Progenitor cell of endocrine pancreas (in vitro differentiated cells): ENCODE results near the gene NHERF1. TPM values are rescaled to one million over a fixed set of nuclear protein-coding genes. Genes with fewer than 3 reads are reported as not detected.

ENCODE experiments used
- DNase-seq: peaks from one replicate; pipeline ENCODE4 v3.0.0; 2021; ENCODE audit warnings: low spot score; ENCODE audit not compliant: unreplicated experiment
- H3K27ac Mint-ChIP-seq: 2 replicates; pipeline ENCODE4 v1.8.0; 2021; ENCODE audit warnings: mild to moderate bottlenecking, moderate library complexity, mixed read lengths
- H3K27me3 Mint-ChIP-seq: 2 replicates; pipeline ENCODE4 v1.8.0; 2021; ENCODE audit warnings: mixed read lengths
- H3K36me3 Mint-ChIP-seq: 2 replicates; pipeline ENCODE4 v1.8.0; 2022; ENCODE audit warnings: mixed read lengths; ENCODE audit not compliant: insufficient read depth
- H3K4me1 Mint-ChIP-seq: 2 replicates; pipeline ENCODE4 v1.8.0; 2021; ENCODE audit warnings: low read depth, mixed read lengths
- H3K4me3 Mint-ChIP-seq: 2 replicates; pipeline ENCODE4 v1.8.0; 2021; ENCODE audit warnings: low read depth, mild to moderate bottlenecking, moderate library complexity, mixed read lengths
- H3K9me3 Mint-ChIP-seq: 2 replicates; pipeline ENCODE4 v1.8.0; 2021; ENCODE audit warnings: low read depth, mixed read lengths
- CTCF ChIP-seq: fragments of 200-600 bp; sonication (generic); IDR thresholded peaks from one replicate; pipeline ENCODE4 v1.5.0; 2021; ENCODE audit warnings: antibody characterized with exemption, mild to moderate bottlenecking; ENCODE audit not compliant: unreplicated experiment
- total RNA-seq: library from RNA; stranded (reverse); gene quantifications from 2 replicates; pipeline ENCODE4 v1.2.1, GENCODE V29; 2021

The NHERF1 gene
- total RNA-seq, 1 donor from 2014 or later = 143 TPM

- peak overlapping the region; percentile 95 for H3K27ac Mint-ChIP-seq
- peaks cover 45% of the 10 kb centered on the region for H3K4me1 Mint-ChIP-seq
- peaks cover 7% of the 10 kb centered on the region for H3K36me3 Mint-ChIP-seq
- DNase-seq = no peak
- peak overlapping the region; percentile 95 for H3K4me3 Mint-ChIP-seq
- no peak for TF ChIP-seq CTCF
- H3K9me3 Mint-ChIP-seq = no peaks in the 10 kb centered on the region
- H3K27me3 Mint-ChIP-seq = no peaks in the 10 kb centered on the region
These were observed 1.0 kb downstream of the NHERF1 start for GRCh38 chr17:74749279-74750038.

GRCh38 chr17:74750039-74750326, 1.6 kb downstream of the NHERF1 start:
- H3K36me3 Mint-ChIP-seq = peaks cover 7% of the 10 kb centered on the region
- no peak for TF ChIP-seq CTCF
- peak overlapping the region; percentile 95 for H3K27ac Mint-ChIP-seq
- H3K4me1 Mint-ChIP-seq = peaks cover 44% of the 10 kb centered on the region
- H3K9me3 Mint-ChIP-seq = no peaks in the 10 kb centered on the region
- DNase-seq = no peak
- no peaks in the 10 kb centered on the region for H3K27me3 Mint-ChIP-seq
- peak overlapping the region; percentile 95 for H3K4me3 Mint-ChIP-seq

- peaks cover 47% of the 10 kb centered on the region for H3K4me1 Mint-ChIP-seq
- H3K27ac Mint-ChIP-seq = peak overlapping the region; percentile 95
- no peaks in the 10 kb centered on the region for H3K9me3 Mint-ChIP-seq
- peaks cover 7% of the 10 kb centered on the region for H3K36me3 Mint-ChIP-seq
- peak overlapping the region; percentile 95 for H3K4me3 Mint-ChIP-seq
- H3K27me3 Mint-ChIP-seq = no peaks in the 10 kb centered on the region
- TF ChIP-seq CTCF = no peak
- DNase-seq = no peak
These were observed 2.1 kb downstream of the NHERF1 start for GRCh38 chr17:74750327-74751069.

GRCh38 chr17:74752415-74752814, 4.0 kb downstream of the NHERF1 start:
- Mint-ChIP-seq H3K4me1 (peaks cover 46% of the 10 kb centered on the region), H3K27me3 (no peaks in the 10 kb centered on the region), H3K36me3 (peaks cover 7% of the 10 kb centered on the region), H3K4me3 (peak overlapping the region; percentile 59), H3K27ac (peak overlapping the region; percentile 95), H3K9me3 (no peaks in the 10 kb centered on the region)
- no peak for TF ChIP-seq CTCF
- DNase-seq = no peak

GRCh38 chr17:74752822-74753401, 4.5 kb downstream of the NHERF1 start:
- Mint-ChIP-seq H3K9me3 (no peaks in the 10 kb centered on the region), H3K4me1 (peaks cover 49% of the 10 kb centered on the region), H3K4me3 (peak overlapping the region; percentile 59), H3K36me3 (peaks cover 7% of the 10 kb centered on the region), H3K27ac (peak overlapping the region; percentile 95), H3K27me3 (no peaks in the 10 kb centered on the region)
- DNase-seq = no peak
- TF ChIP-seq CTCF = no peak
